ENCODE results near the gene CABCOCO1. TPM values are rescaled to one million over a fixed set of nuclear protein-coding genes. Genes with fewer than 3 reads are reported as not detected.

Gene CABCOCO1
- total RNA-seq, 2 donors from 2014 or later, result 1.0 to 1.1 TPM

GRCh38 chr10:61784354-61785133, 121.8 kb downstream of the CABCOCO1 start:
- H3K9ac ChIP-seq (ENCODE audit: extremely low read depth, low read length, poor library complexity, severe bottlenecking), result no peak overlapping the region
- 87 to 88% methylated on average over 4 to 9 of the region's 9 CpGs for WGBS, 2 experiments (ENCODE audit: insufficient coverage in 1 of 2, insufficient read length in 1 of 2)

DNA sequence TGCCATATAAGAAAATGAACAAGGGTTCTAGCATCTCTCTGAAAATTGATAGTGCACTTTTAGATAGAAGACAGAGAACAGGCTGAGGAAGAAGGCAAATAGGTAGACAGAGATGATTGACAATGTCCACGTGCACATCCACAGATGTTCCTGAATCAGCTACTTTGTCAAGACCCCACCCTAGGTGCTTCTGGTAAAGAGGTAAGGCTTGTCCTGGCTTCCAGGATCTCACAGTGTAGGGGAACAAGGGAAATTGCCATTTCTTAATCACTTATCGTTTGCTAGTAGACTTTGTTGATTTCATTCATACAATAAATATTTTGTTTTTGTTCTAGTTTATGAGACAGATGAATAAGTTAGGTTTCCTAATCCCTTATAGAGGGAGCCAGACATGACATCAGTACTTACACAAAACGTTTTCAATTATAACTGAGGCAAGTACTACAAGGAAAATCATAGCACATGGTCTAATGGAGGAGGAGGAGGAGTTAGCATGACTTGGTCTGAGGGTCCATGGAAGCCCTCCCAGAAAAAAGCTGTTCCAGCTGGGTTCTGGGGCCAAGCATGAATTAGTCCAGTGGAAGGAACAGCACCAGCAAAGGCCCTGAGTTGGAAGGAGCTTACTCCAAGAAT, 122.9 kb downstream of the CABCOCO1 start:
- DNase-seq, result no peak
- H3K27ac Mint-ChIP-seq, result no peak overlapping the region
- no peak overlapping the region for H3K4me3 Mint-ChIP-seq
- Histone ChIP-seq H3K27ac (ENCODE audit: low read depth, low read length) (no peak overlapping the region), H3K9ac (ENCODE audit: extremely low read depth, low read length, poor library complexity, severe bottlenecking) (no peak overlapping the region), H3K36me3 (ENCODE audit: control insufficient read depth, insufficient read depth, low read length) (no peaks in the 10 kb centered on the region), H3K27me3 (ENCODE audit: control insufficient read depth, insufficient read depth, low read length, poor library complexity, severe bottlenecking) (no peaks in the 10 kb centered on the region), H3K4me1 (ENCODE audit: control insufficient read depth, insufficient read depth, low read length) (no peaks in the 10 kb centered on the region), H3K4me3 (ENCODE audit: low read length) (no peak overlapping the region), H3K9me3 (ENCODE audit: control insufficient read depth, low read length) (no peaks in the 10 kb centered on the region)
- WGBS, 2 experiments (ENCODE audit: insufficient coverage in 1 of 2, insufficient read length in 1 of 2), result 80 to 81% methylated on average over 2 of the region's 3 CpGs
- H3K4me1 Mint-ChIP-seq, result peaks cover 11% of the 10 kb centered on the region
- no peaks in the 10 kb centered on the region for H3K36me3 Mint-ChIP-seq (ENCODE audit: low read depth)
- no peak for TF ChIP-seq CTCF (conservative IDR thresholded peaks at IDR 0.05)
- H3K9me3 Mint-ChIP-seq, result no peaks in the 10 kb centered on the region
- H3K27me3 Mint-ChIP-seq (ENCODE audit: insufficient read depth), result no peaks in the 10 kb centered on the region

More at GRCh38 chr10:61784354-61785133, 121.8 kb downstream of the CABCOCO1 start:
- H3K4me3 Mint-ChIP-seq, result no peak overlapping the region
- H3K27ac Mint-ChIP-seq, result no peak overlapping the region
- H3K27me3 Mint-ChIP-seq (ENCODE audit: insufficient read depth), result no peaks in the 10 kb centered on the region
- Histone ChIP-seq H3K27me3 (ENCODE audit: control insufficient read depth, insufficient read depth, low read length, poor library complexity, severe bottlenecking) (no peaks in the 10 kb centered on the region), H3K27ac (ENCODE audit: low read depth, low read length) (no peak overlapping the region), H3K4me1 (ENCODE audit: control insufficient read depth, insufficient read depth, low read length) (no peaks in the 10 kb centered on the region), H3K9me3 (ENCODE audit: control insufficient read depth, low read length) (no peaks in the 10 kb centered on the region), H3K36me3 (ENCODE audit: control insufficient read depth, insufficient read depth, low read length) (no peaks in the 10 kb centered on the region), H3K4me3 (ENCODE audit: low read length) (no peak overlapping the region)
- no peaks in the 10 kb centered on the region for H3K9me3 Mint-ChIP-seq
- peaks cover 11% of the 10 kb centered on the region for H3K4me1 Mint-ChIP-seq
- DNase-seq, result no peak
- H3K36me3 Mint-ChIP-seq (ENCODE audit: low read depth), result no peaks in the 10 kb centered on the region
- no peak for TF ChIP-seq CTCF (conservative IDR thresholded peaks at IDR 0.05)

GRCh38 chr10:61786728-61787127, 124.0 kb downstream of the CABCOCO1 start:
- Mint-ChIP-seq H3K36me3 (ENCODE audit: low read depth) (no peaks in the 10 kb centered on the region), H3K27ac (no peak overlapping the region), H3K27me3 (ENCODE audit: insufficient read depth) (no peaks in the 10 kb centered on the region), H3K4me1 (peaks cover 13% of the 10 kb centered on the region), H3K9me3 (no peaks in the 10 kb centered on the region), H3K4me3 (no peak overlapping the region)
- WGBS, 2 experiments (ENCODE audit: insufficient coverage in 1 of 2, insufficient read length in 1 of 2), result 80 to 94% methylated on average over 4 of the region's 4 CpGs
- TF ChIP-seq CTCF (conservative IDR thresholded peaks at IDR 0.05), result no peak
- Histone ChIP-seq H3K27ac (ENCODE audit: low read depth, low read length) (no peak overlapping the region), H3K27me3 (ENCODE audit: control insufficient read depth, insufficient read depth, low read length, poor library complexity, severe bottlenecking) (no peaks in the 10 kb centered on the region), H3K9me3 (ENCODE audit: control insufficient read depth, low read length) (no peaks in the 10 kb centered on the region), H3K36me3 (ENCODE audit: control insufficient read depth, insufficient read depth, low read length) (no peaks in the 10 kb centered on the region), H3K9ac (ENCODE audit: extremely low read depth, low read length, poor library complexity, severe bottlenecking) (no peak overlapping the region), H3K4me1 (ENCODE audit: control insufficient read depth, insufficient read depth, low read length) (no peaks in the 10 kb centered on the region), H3K4me3 (ENCODE audit: low read length) (no peak overlapping the region)
- DNase-seq, result no peak

Measured in endodermal cell (in vitro differentiated cells).